ENCODE results near the gene GRIK1.
"Not testable (repeated sequence)": the region's sequence is repeated elsewhere in the genome, so short reads cannot be mapped to it uniquely, and the experiment has no call there.

Gene GRIK1

GRCh38 chr21:29613021-29613420 lies 326.8 kb downstream of the GRIK1 start:
- H2BK120ac ChIP-seq (ENCODE audit: low read depth, low read length): no peak overlapping the region
- no peak overlapping the region for H2AK5ac ChIP-seq (ENCODE audit: low read length, severe bottlenecking)
- no peak for DNase-seq
- H3K9ac ChIP-seq (ENCODE audit: low read length): no peak overlapping the region
- H3K4me3 ChIP-seq (ENCODE audit: insufficient read depth in 1 of 2, low read depth in 1 of 2, low read length in 2 of 2): no peak overlapping the region
- no peak overlapping the region for H4K8ac ChIP-seq (ENCODE audit: low read length)
- H3K14ac ChIP-seq (ENCODE audit: low read length in 2 of 2): no peak overlapping the region
- H2BK5ac ChIP-seq (ENCODE audit: low read depth, low read length, poor library complexity, severe bottlenecking): no peak overlapping the region
- H3K79me1 ChIP-seq (replicated peaks; ENCODE audit: low read length, poor library complexity, severe bottlenecking): no peaks in the 10 kb centered on the region
- no peak overlapping the region for H2AFZ ChIP-seq (ENCODE audit: low read depth, low read length)
- H3K9me3 ChIP-seq (ENCODE audit: control insufficient read depth, low read length): no peaks in the 10 kb centered on the region
- no peak overlapping the region for H3K23ac ChIP-seq (ENCODE audit: low read length in 2 of 2)
- H3K27ac ChIP-seq (ENCODE audit: low read length, poor library complexity, severe bottlenecking): no peak overlapping the region
- H3K4me2 ChIP-seq (ENCODE audit: low read length, poor library complexity, severe bottlenecking): no peak overlapping the region
- no peak overlapping the region for H2BK12ac ChIP-seq (ENCODE audit: low read length in 2 of 2)
- H3K36me3 ChIP-seq (ENCODE audit: control insufficient read depth in 1 of 2, insufficient read depth in 2 of 2, low read depth in 1 of 2, low read length in 2 of 2): no peaks in the 10 kb centered on the region
- no peak overlapping the region for H3K4ac ChIP-seq (ENCODE audit: low read depth in 1 of 2, low read length in 2 of 2)
- no peak overlapping the region for H4K91ac ChIP-seq (ENCODE audit: low read length)
- no peak overlapping the region for H3K18ac ChIP-seq (ENCODE audit: low read depth in 1 of 2, low read length in 2 of 2)
- no peaks in the 10 kb centered on the region for H3K4me1 ChIP-seq (ENCODE audit: control insufficient read depth, insufficient read depth, low read depth, low read length)
- H3K27me3 ChIP-seq (ENCODE audit: control insufficient read depth in 1 of 2, insufficient read depth in 1 of 2, low read length in 2 of 2): no peaks in the 10 kb centered on the region
- WGBS: 43% methylated on average over 3 of the region's 3 CpGs
- no peak overlapping the region for H2BK15ac ChIP-seq (ENCODE audit: low read depth, poor library complexity, severe bottlenecking)

GRCh38 chr21:29610779-29611360 lies 328.9 kb downstream of the GRIK1 start:
- no peak overlapping the region for H3K14ac ChIP-seq (ENCODE audit: low read length in 2 of 2)
- no peak overlapping the region for H4K91ac ChIP-seq (ENCODE audit: low read length)
- no peak overlapping the region for H3K23ac ChIP-seq (ENCODE audit: low read length in 2 of 2)
- no peaks in the 10 kb centered on the region for H3K4me1 ChIP-seq (ENCODE audit: control insufficient read depth, insufficient read depth, low read depth, low read length)
- H2BK15ac ChIP-seq (ENCODE audit: low read depth, poor library complexity, severe bottlenecking): no peak overlapping the region
- no peak for DNase-seq
- H3K4me3 ChIP-seq (ENCODE audit: insufficient read depth in 1 of 2, low read depth in 1 of 2, low read length in 2 of 2): no peak overlapping the region
- H3K4ac ChIP-seq (ENCODE audit: low read depth in 1 of 2, low read length in 2 of 2): no peak overlapping the region
- no peaks in the 10 kb centered on the region for H3K9me3 ChIP-seq (ENCODE audit: control insufficient read depth, low read length)
- WGBS: 83% methylated on average over 2 of the region's 2 CpGs
- no peaks in the 10 kb centered on the region for H3K79me1 ChIP-seq (replicated peaks; ENCODE audit: low read length, poor library complexity, severe bottlenecking)
- no peak overlapping the region for H3K4me2 ChIP-seq (ENCODE audit: low read length, poor library complexity, severe bottlenecking)
- H2AFZ ChIP-seq (ENCODE audit: low read depth, low read length): no peak overlapping the region
- no peak overlapping the region for H2BK120ac ChIP-seq (ENCODE audit: low read depth, low read length)
- H3K9ac ChIP-seq (ENCODE audit: low read length): no peak overlapping the region
- H2BK12ac ChIP-seq (ENCODE audit: low read length in 2 of 2): no peak overlapping the region
- H3K36me3 ChIP-seq (ENCODE audit: control insufficient read depth in 1 of 2, insufficient read depth in 2 of 2, low read depth in 1 of 2, low read length in 2 of 2): no peaks in the 10 kb centered on the region
- H2AK5ac ChIP-seq (ENCODE audit: low read length, severe bottlenecking): no peak overlapping the region
- H4K8ac ChIP-seq (ENCODE audit: low read length): no peak overlapping the region
- no peak overlapping the region for H2BK5ac ChIP-seq (ENCODE audit: low read depth, low read length, poor library complexity, severe bottlenecking)
- H3K27me3 ChIP-seq (ENCODE audit: control insufficient read depth in 1 of 2, insufficient read depth in 1 of 2, low read length in 2 of 2): no peaks in the 10 kb centered on the region
- no peak overlapping the region for H3K18ac ChIP-seq (ENCODE audit: low read depth in 1 of 2, low read length in 2 of 2)
- H3K27ac ChIP-seq (ENCODE audit: low read length, poor library complexity, severe bottlenecking): no peak overlapping the region

- Histone ChIP-seq H3K4me3 (ENCODE audit: insufficient read depth in 1 of 2, low read depth in 1 of 2, low read length in 2 of 2) (no peak overlapping the region), H4K8ac (ENCODE audit: low read length) (no peak overlapping the region), H3K18ac (ENCODE audit: low read depth in 1 of 2, low read length in 2 of 2) (no peak overlapping the region), H3K4me1 (ENCODE audit: control insufficient read depth, insufficient read depth, low read depth, low read length) (no peaks in the 10 kb centered on the region), H3K27me3 (ENCODE audit: control insufficient read depth in 1 of 2, insufficient read depth in 1 of 2, low read length in 2 of 2) (no peaks in the 10 kb centered on the region), H3K79me1 (replicated peaks; ENCODE audit: low read length, poor library complexity, severe bottlenecking) (no peaks in the 10 kb centered on the region), H3K9ac (ENCODE audit: low read length) (no peak overlapping the region), H2BK12ac (ENCODE audit: low read length in 2 of 2) (no peak overlapping the region), H3K4me2 (ENCODE audit: low read length, poor library complexity, severe bottlenecking) (no peak overlapping the region), H2BK15ac (ENCODE audit: low read depth, poor library complexity, severe bottlenecking) (no peak overlapping the region), H3K14ac (ENCODE audit: low read length in 2 of 2) (no peak overlapping the region), H2BK120ac (ENCODE audit: low read depth, low read length) (no peak overlapping the region), H3K23ac (ENCODE audit: low read length in 2 of 2) (no peak overlapping the region), H3K9me3 (ENCODE audit: control insufficient read depth, low read length) (no peaks in the 10 kb centered on the region), H2BK5ac (ENCODE audit: low read depth, low read length, poor library complexity, severe bottlenecking) (no peak overlapping the region), H2AFZ (ENCODE audit: low read depth, low read length) (no peak overlapping the region), H3K27ac (ENCODE audit: low read length, poor library complexity, severe bottlenecking) (no peak overlapping the region), H3K36me3 (ENCODE audit: control insufficient read depth in 1 of 2, insufficient read depth in 2 of 2, low read depth in 1 of 2, low read length in 2 of 2) (no peaks in the 10 kb centered on the region), H4K91ac (ENCODE audit: low read length) (no peak overlapping the region), H3K4ac (ENCODE audit: low read depth in 1 of 2, low read length in 2 of 2) (no peak overlapping the region), H2AK5ac (ENCODE audit: low read length, severe bottlenecking) (no peak overlapping the region)
- DNase-seq: no peak
- WGBS: 96% methylated on average over 3 of the region's 3 CpGs
Measured at GRCh38 chr21:29606613-29607012, 333.2 kb downstream of the GRIK1 start.

GRCh38 chr21:29605219-29605618 lies 334.6 kb downstream of the GRIK1 start:
- DNase-seq; H3K9me3 ChIP-seq (ENCODE audit: control insufficient read depth, low read length); H3K4me1 ChIP-seq (ENCODE audit: control insufficient read depth, insufficient read depth, low read depth, low read length); H3K4ac ChIP-seq (ENCODE audit: low read depth in 1 of 2, low read length in 2 of 2); H3K27me3 ChIP-seq (ENCODE audit: control insufficient read depth in 1 of 2, insufficient read depth in 1 of 2, low read length in 2 of 2); H3K18ac ChIP-seq (ENCODE audit: low read depth in 1 of 2, low read length in 2 of 2); H3K9ac ChIP-seq (ENCODE audit: low read length); H3K79me1 ChIP-seq (replicated peaks; ENCODE audit: low read length, poor library complexity, severe bottlenecking); H3K4me2 ChIP-seq (ENCODE audit: low read length, poor library complexity, severe bottlenecking); H2BK15ac ChIP-seq (ENCODE audit: low read depth, poor library complexity, severe bottlenecking); H4K91ac ChIP-seq (ENCODE audit: low read length); H2AK5ac ChIP-seq (ENCODE audit: low read length, severe bottlenecking); H2AFZ ChIP-seq (ENCODE audit: low read depth, low read length); H2BK120ac ChIP-seq (ENCODE audit: low read depth, low read length); H3K23ac ChIP-seq (ENCODE audit: low read length in 2 of 2); H3K27ac ChIP-seq (ENCODE audit: low read length, poor library complexity, severe bottlenecking); H2BK5ac ChIP-seq (ENCODE audit: low read depth, low read length, poor library complexity, severe bottlenecking); H3K4me3 ChIP-seq (ENCODE audit: insufficient read depth in 1 of 2, low read depth in 1 of 2, low read length in 2 of 2); H3K36me3 ChIP-seq (ENCODE audit: control insufficient read depth in 1 of 2, insufficient read depth in 2 of 2, low read depth in 1 of 2, low read length in 2 of 2); H4K8ac ChIP-seq (ENCODE audit: low read length); H2BK12ac ChIP-seq (ENCODE audit: low read length in 2 of 2); H3K14ac ChIP-seq (ENCODE audit: low read length in 2 of 2): not testable (repeated sequence)
- WGBS: 100% methylated on average over 1 of the region's 3 CpGs

Data from mesenchymal stem cell (in vitro differentiated cells and primary cell).